GM19452 (cell line): Measurements from ENCODE around the gene RTL3.

Source experiments
- ATAC-seq: cut with Tn5 transposase; IDR thresholded peaks from one replicate; pipeline ENCODE4 v1.9.1; 2021; ENCODE audit not compliant: unreplicated experiment

RTL3 gene

GRCh38 chrX:78622831-78623230 lies 36.3 kb downstream of the RTL3 start:
- no peak for ATAC-seq

GRCh38 chrX:78619834-78620233 lies 39.3 kb downstream of the RTL3 start:
- no peak for ATAC-seq

GRCh38 chrX:78618987-78619386 lies 40.1 kb downstream of the RTL3 start:
- no peak for ATAC-seq

- ATAC-seq = no peak
These were observed 44.9 kb downstream of the RTL3 start for GRCh38 chrX:78614264-78614663.
